GM19099 (cell line): ENCODE data around the gene PXN.

Experiments used
- POLR2A ChIP-seq: IDR thresholded peaks from 3 replicates; pipeline ENCODE4 v1.6.1; 2011; ENCODE audit warnings: low read depth; ENCODE audit not compliant: insufficient read length; ENCODE audit errors: extremely low read depth

The PXN gene

GRCh38 chr12:120252071-120252906 is 13.2 kb downstream of the PXN start:
- TF ChIP-seq POLR2A = no peak

GRCh38 chr12:120249875-120250795 is 15.4 kb downstream of the PXN start:
- TF ChIP-seq POLR2A = no peak

GRCh38 chr12:120249266-120249874 is 16.2 kb downstream of the PXN start:
- no peak for TF ChIP-seq POLR2A

- TF ChIP-seq POLR2A = no peak
Observed at GRCh38 chr12:120247621-120248030, 17.9 kb downstream of the PXN start.

GRCh38 chr12:120247183-120247582 is 18.3 kb downstream of the PXN start:
- no peak for TF ChIP-seq POLR2A

- no peak for TF ChIP-seq POLR2A
Observed at GRCh38 chr12:120242971-120243699, 22.4 kb downstream of the PXN start.

- no peak for TF ChIP-seq POLR2A
Observed at GRCh38 chr12:120242275-120242799, 23.2 kb downstream of the PXN start.

GRCh38 chr12:120241561-120242274 is 23.8 kb downstream of the PXN start:
- TF ChIP-seq POLR2A = no peak

- TF ChIP-seq POLR2A = no peak
Observed at GRCh38 chr12:120240495-120240833, 25.1 kb downstream of the PXN start.

GRCh38 chr12:120239776-120240494 is 25.6 kb downstream of the PXN start:
- no peak for TF ChIP-seq POLR2A

GRCh38 chr12:120238839-120239445 is 26.6 kb downstream of the PXN start:
- no peak for TF ChIP-seq POLR2A

- no peak for TF ChIP-seq POLR2A
Observed at GRCh38 chr12:120238217-120238616, 27.3 kb downstream of the PXN start.
